HG02981 (cell line): ENCODE measurements around the gene OR52D1.

ENCODE experiments used
- ATAC-seq: cut with Tn5 transposase; IDR thresholded peaks from one replicate; pipeline ENCODE4 v1.9.1; 2021; ENCODE audit warnings: mild to moderate bottlenecking, moderate library complexity; ENCODE audit not compliant: unreplicated experiment

OR52D1 gene

GRCh38 chr11:5509803-5510202, 21.3 kb downstream of the OR52D1 start, which contains the start of gene UBQLN3:
UBQLN3 (minus strand) TSS chr11:5509957; CDS start chr11:5509558, 399 bp downstream.
- no peak for ATAC-seq

- ATAC-seq = no peak
These were observed 26.4 kb downstream of the OR52D1 start for GRCh38 chr11:5514841-5515240.

DNA sequence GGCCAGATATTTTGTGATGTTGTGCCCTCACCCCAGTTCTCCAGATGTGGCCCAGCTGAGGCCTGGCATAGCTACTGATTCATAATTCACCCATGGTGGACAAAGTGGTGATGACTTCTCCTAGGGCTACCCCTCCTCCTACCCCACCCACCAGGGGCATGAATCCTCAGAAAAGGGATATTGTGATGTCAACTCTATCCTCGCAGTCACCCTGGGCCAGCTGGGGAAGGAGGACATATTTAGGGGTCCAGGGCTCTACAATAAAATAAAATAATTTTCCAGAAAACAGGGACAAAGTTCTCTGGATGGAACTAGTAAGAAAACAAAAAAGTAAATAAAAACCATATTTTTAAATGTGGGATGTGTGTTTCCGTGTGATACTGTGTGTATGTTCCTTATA, 28.1 kb downstream of the OR52D1 start, which contains the start of gene UBQLNL:
Gene UBQLNL, minus strand, starts transcription at position 101 of the 400 bp plus-strand sequence. CDS start 258 bp downstream, outside the sequence.
- no peak for ATAC-seq

GRCh38 chr11:5521540-5521939, 33.1 kb downstream of the OR52D1 start:
- ATAC-seq = no peak

DNA sequence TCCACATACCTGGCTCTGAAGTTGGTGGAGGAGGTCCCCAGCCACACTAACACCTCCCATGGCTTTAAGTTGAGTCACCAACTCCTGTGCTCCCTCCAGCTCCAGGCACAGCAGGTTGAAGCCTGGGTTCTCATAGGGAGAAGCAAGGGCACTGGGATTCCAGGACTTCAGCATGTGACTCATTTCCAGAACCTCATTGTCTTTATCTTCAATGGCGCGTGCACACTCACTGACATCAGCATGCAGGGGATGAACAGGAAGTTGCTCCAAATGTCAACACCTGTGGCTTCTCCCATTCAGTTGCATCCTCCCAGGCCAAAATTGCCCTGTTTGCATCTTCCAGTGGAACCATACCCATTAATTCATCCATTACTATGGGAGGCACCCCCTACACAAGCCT, 33.8 kb downstream of the OR52D1 start:
- ATAC-seq = no peak

- no peak for ATAC-seq
These were observed 36.3 kb downstream of the OR52D1 start for GRCh38 chr11:5524756-5525155.

DNA sequence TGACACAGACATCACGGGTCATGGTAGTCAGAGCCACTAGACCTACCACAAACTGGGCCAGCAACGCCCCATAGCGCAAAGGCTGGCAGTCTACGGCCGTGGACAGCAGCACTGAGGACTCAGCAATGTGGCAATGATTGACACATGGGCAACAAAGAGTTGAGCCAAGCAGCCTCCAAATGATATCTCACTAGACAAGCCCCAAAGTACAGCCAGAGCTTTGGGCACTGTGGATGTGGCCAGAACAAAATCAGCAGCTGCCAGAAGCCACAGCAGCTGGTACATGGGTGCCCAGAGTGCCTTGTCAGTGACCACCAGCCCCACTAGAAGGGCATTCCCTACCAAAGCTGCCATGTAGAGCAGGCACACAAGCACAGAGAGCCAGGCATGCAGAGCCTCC, 39.2 kb downstream of the OR52D1 start:
- ATAC-seq = no peak

- ATAC-seq = no peak
These were observed 40.0 kb downstream of the OR52D1 start for GRCh38 chr11:5528495-5528894.

- ATAC-seq = no peak
These were observed 42.8 kb downstream of the OR52D1 start for GRCh38 chr11:5531053-5531831.

- no peak for ATAC-seq
These were observed 45.6 kb downstream of the OR52D1 start for GRCh38 chr11:5534046-5534445.

DNA sequence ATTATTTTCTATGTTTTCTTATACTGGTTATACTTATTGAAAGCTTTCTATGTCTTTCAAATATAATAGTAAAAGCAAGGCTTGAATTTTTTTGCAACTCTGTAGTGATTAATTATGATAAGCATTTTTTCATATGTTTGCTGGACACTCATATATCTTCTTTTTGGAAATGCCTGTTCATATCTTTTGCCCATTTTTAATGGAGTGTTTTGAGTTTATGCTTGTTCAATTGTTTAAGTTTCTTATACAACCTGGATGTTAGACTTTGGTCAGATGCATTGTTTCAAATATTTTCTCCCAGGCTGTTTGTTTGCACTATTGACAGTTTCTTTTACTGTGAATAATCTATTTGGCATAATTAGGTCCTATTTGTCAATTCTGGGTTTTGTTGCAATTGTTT, 48.0 kb downstream of the OR52D1 start:
- ATAC-seq = no peak
